GM12873 (cell line): ENCODE results near the gene ADH4.

ENCODE experiments used
- TF ChIP-seq, protein P1 (sequence below): IDR thresholded peaks from 2 replicates; pipeline ENCODE4 v1.5.1; 2012; ENCODE audit warnings: low read depth, mild to moderate bottlenecking, moderate library complexity, low read length, control low read depth; ENCODE audit not compliant: insufficient read depth; ENCODE audit errors: missing control alignments

The ADH4 gene

DNA sequence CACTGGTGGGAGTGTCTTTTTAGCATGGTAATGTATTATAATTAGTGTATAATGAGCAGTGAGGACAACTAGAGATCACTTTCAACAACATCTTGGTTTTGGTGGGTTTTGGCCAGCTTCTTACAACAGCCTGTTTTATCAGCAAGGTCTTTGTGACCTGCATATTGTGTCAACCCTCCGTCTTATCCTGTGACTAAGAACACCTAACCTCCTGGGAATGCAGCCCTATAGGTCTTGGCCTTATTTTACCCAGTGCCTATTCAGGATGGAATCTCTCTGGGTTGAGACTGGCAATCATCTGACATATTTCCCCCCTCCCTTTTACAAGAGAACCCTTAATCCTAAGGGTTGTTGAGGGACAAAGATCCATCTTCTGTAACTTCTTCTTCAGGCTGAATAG, 21.9 kb upstream of the ADH4 start:
- TF ChIP-seq, protein P1, sequence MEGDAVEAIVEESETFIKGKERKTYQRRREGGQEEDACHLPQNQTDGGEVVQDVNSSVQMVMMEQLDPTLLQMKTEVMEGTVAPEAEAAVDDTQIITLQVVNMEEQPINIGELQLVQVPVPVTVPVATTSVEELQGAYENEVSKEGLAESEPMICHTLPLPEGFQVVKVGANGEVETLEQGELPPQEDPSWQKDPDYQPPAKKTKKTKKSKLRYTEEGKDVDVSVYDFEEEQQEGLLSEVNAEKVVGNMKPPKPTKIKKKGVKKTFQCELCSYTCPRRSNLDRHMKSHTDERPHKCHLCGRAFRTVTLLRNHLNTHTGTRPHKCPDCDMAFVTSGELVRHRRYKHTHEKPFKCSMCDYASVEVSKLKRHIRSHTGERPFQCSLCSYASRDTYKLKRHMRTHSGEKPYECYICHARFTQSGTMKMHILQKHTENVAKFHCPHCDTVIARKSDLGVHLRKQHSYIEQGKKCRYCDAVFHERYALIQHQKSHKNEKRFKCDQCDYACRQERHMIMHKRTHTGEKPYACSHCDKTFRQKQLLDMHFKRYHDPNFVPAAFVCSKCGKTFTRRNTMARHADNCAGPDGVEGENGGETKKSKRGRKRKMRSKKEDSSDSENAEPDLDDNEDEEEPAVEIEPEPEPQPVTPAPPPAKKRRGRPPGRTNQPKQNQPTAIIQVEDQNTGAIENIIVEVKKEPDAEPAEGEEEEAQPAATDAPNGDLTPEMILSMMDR, result no peak

DNA sequence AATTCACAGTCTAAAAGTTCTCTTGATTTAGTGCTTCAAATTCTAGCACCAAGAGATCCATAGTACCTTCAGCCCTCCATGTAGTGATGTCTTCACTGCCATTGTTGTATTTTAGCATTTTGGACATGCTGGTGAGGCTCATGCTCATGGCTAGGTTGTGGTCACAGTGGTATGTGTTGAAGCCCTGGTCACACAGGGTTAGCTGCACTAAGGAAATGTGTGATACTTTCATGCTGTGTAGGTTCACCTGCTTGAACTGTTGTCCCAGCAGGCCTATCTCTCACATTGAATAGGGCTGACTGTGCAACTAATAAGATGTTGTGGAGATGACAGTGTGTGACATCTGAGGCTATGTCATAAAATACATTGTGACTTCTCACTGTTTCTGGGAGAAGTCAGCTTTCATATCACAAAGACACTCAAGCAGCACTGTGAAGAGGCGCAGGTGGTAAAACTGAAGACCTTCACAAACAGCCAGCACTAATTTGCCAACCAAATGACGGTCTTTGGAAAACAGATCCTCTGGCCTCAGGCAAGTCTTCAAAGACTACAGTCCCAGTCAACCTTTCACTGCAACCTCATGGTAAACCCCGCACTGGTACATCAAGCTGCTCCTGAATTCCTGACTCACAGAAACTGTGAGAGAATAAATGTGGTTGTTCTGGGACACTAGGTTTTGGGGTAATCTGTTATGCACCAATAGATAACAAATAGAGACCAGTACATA, 17.4 kb upstream of the ADH4 start:
- TF ChIP-seq, protein P1, result no peak

DNA sequence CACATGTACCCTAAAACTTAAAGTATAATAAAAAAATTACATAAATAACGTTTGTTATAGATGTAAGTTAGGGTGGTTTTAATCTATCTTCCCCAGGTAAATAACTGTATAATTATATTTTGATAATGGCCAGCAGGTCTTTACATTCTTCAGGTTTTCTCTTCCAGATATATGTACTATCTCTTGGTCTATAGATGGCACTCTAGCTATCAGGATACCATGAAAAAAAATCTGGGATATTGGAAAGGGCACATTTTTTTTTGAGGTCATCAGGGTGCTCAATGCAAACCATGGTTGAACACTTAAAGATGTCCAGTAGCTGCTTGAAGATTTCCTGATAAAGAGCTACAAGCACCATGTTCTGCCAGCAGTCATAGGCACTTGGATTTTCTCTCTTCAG, 15.6 kb upstream of the ADH4 start:
- TF ChIP-seq, protein P1, result no peak

DNA sequence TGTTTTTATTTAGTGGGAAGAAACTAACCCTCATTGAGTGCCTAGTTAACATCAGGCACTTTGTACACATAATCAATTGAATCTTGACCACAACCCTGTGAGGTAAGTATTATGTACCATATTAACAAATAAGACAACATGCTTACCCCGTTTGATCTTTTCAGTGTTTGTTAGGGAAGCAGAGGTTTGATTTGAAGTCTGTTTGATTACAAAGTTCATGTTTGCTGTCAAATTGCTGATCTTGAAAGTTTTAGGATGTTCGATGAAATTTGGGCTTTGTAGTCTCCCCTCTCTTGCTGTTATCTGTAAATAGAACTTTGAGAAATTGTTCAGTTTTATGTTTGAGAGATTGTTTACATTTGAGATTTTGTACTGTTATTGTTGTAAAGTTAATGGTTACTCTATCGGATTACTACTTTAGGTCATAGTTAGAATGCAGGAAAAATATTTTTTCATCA, 13.4 kb upstream of the ADH4 start:
- TF ChIP-seq, protein P1, result no peak

DNA sequence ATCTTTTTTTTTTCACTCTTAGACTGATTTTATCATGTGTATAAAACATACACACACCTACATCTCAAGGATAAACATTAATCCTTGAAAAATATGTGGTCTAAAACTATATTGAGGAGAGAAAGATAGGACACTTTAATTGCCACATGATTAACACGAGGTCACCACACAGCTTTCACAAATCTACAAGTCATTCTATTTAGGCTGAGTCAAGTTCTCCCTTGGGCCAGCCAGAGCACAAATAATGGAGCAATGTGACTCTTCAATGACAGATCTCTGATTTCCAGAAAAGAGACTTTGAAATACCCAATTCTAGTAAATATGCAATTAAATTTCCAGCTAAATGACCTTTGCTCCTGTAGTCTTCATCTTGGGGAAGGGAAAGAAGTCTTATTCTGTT, 12.9 kb upstream of the ADH4 start:
- TF ChIP-seq, protein P1, result no peak

DNA sequence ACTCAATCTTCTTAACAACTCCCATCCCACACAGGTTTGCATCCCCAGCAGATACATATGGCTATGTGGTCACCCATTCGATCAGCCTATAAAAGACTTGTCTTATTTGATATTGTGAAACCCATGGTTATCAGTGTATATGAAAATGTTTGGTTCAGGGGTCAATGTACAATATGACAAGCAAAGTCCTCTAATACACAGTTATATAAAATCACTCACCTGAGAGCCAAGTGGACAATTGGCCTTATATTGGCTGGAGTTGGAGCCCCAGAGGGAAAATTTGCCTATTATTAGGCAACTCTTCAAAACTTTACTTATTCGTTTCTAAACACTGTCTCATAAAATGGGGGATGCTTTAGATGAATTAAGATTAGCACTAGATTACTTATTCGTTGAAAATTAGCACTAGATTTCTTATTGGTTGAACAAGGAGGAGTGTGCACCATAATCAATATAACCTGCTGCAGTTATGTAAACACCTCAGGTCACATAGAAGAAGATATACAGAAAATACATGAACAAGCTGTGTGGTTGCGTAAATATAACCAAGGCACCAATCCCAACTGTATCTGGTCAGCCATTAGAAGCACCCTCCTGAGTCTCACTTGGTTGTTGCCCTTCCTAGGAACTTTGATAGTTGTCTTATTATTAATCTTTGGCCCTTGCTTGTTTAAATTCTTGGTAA, 10.7 kb upstream of the ADH4 start:
- TF ChIP-seq, protein P1, result no peak

DNA sequence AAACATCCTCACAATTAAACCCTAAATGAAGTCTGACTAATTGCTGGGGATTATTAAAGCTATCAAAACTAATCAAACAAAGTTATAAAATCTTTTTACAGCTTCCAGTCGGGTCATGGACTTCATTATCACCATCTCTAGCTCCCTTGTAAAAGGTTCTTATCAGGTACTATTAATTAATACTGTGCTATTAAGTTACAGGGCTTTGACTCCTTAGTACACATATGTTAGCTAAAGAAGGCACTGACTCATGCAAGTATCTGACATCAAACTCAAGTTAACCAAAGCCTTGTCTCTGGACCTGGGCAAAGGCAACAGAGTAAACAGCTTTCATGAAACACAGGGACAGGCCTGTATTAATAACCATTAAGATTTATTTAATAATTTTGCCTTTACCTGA, 7.9 kb upstream of the ADH4 start:
- TF ChIP-seq, protein P1, result no peak
